NT2/D1 (cell line): ENCODE measurements around the gene DLX4.

Experiments used
- SUZ12 ChIP-seq: IDR thresholded peaks from 2 replicates; pipeline ENCODE4 v1.6.1; 2011; ENCODE audit not compliant: insufficient read length, insufficient read depth; ENCODE audit errors: extremely low read depth
- YY1 ChIP-seq: IDR thresholded peaks from 2 replicates; pipeline ENCODE4 v1.6.1; 2011; ENCODE audit not compliant: insufficient read length, insufficient read depth
- ZNF274 ChIP-seq: IDR thresholded peaks from 2 replicates; pipeline ENCODE4 v1.6.1; 2011; ENCODE audit warnings: mild to moderate bottlenecking, low read depth, low read length

GRCh38 chr17:49952912-49953497 lies 16.0 kb upstream of the DLX4 start:
- no peak for TF ChIP-seq YY1
- no peak for TF ChIP-seq ZNF274
- no peak for TF ChIP-seq SUZ12
